ENCODE results near the gene SLC7A6OS. TPM values are rescaled to one million over a fixed set of nuclear protein-coding genes. Genes with fewer than 3 reads are reported as not detected.

SLC7A6OS gene
- polyA plus RNA-seq, 1 experiment, result 10.9 TPM

DNA sequence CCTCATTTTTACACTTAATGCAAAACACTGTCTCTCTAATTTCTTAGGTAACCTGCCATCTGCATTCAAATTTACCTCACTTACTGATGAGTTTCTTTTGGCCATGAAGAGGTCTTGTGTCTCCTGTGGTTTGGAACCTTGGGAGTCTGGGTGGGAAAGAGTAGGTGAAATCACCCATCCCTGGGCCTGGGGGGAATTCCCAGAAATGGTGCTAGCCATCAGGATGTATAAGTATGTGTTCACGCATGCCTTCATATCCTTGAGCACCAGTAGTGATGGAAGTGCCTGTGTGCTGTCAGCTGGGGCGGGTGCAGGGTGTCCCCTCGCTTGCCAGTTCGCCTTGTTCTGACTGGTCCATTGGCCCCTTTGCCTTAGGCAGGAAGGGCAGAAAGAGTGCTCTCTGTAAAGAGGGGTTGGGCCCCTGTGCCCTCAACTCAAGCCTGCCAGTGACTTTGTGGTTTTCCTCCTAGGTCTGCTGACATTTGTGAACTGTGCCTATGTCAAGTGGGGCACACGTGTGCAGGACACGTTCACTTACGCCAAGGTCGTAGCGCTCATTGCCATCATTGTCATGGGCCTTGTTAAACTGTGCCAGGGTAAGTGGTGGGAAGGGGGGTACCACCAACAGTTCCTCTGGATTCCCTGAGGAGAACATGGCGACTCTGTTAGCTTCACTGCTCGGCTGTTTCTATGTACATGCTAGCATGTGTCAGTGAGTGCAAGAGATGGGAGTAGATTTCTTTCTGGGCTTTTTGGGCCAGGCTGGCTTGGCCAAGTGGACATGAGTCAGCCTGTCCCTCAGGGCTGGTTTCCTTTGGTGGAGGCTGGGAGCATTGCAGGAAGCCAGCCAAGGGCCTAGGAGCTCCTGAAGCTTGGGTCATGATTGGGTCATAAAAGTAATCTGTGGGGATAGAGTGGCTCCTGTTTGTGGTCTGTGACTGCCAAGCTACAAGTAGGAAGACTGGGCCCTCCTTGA, 23.2 kb downstream of the SLC7A6OS start:
- TF ChIP-seq, protein P1, sequence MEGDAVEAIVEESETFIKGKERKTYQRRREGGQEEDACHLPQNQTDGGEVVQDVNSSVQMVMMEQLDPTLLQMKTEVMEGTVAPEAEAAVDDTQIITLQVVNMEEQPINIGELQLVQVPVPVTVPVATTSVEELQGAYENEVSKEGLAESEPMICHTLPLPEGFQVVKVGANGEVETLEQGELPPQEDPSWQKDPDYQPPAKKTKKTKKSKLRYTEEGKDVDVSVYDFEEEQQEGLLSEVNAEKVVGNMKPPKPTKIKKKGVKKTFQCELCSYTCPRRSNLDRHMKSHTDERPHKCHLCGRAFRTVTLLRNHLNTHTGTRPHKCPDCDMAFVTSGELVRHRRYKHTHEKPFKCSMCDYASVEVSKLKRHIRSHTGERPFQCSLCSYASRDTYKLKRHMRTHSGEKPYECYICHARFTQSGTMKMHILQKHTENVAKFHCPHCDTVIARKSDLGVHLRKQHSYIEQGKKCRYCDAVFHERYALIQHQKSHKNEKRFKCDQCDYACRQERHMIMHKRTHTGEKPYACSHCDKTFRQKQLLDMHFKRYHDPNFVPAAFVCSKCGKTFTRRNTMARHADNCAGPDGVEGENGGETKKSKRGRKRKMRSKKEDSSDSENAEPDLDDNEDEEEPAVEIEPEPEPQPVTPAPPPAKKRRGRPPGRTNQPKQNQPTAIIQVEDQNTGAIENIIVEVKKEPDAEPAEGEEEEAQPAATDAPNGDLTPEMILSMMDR (IDR thresholded peaks at IDR 0.05; ENCODE audit: low read depth, low read length), result no peak
- Histone ChIP-seq H3K27ac (ENCODE audit: low read depth, low read length) (no peak overlapping the region), H3K9me3 (ENCODE audit: control insufficient read depth, insufficient read depth, low read length) (no peaks in the 10 kb centered on the region), H3K4me3 (ENCODE audit: low read depth, low read length) (no peak overlapping the region), H3K27me3 (ENCODE audit: control insufficient read depth, insufficient read depth, low read length) (no peaks in the 10 kb centered on the region)
- ChIA-PET CTCF (interaction anchor here (0.9 to 1.5 kb wide), 2 partner anchors 23 to 41 kb away, joined by 3 to 4 read pairs; partner anchors contain the start of gene SLC7A6), POLR2A (interaction anchor here (0.6 to 1.4 kb wide), 3 partner anchors 13 to 23 kb away, joined by 3 to 5 read pairs (median 5); partner anchors contain the start of gene SLC7A6)
- DNase-seq (ENCODE audit: low read depth, low spot score), result no peak

DNA sequence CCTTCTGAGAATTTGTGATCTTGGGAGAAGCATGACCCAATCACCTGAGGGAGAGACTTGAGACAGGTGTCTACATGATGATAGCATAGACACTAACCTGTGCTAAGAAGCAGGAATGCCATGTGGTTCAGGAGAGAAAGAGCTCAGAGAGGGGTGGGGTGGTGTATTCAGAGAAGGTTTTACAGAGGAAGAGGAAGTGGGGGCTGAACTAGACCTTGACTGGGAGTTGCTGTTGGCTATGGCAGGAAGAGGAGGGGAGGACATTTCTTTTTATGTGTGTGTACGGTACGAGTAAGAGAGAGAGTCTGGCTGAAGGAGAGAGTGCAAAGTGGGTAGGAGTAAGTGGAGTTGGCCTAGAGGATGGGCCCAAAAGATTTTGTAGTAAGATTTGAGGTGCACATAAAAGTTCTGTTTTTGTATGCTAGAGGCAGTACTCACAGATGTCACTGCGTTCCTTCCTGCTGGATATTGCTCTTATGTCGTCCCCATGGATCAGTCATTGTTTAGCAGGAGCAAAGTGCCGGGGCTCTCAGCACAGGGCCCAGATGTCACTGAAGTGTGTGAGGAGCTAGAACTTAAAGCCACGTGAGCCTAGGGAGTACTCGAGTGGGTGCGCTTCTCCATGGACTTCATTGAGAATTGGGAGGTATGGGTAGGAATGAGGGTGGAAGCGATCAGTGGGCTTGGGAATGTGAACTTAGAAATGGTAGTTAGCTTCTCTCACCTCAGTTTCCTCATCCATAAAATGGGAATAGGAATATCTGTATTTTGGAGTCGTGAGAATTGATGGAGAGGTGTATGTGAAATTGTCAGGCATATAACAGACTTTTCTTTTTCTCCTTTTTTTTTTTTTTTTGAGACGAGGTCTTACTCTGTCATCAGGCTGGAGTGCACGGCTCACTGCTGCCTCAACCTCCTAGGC, 24.3 kb downstream of the SLC7A6OS start:
- DNase-seq (ENCODE audit: low read depth, low spot score), result no peak
- POLR2A ChIA-PET, result interaction anchor here (0.6 to 1.0 kb wide), 3 partner anchors 10 to 64 kb away, joined by 3 to 10 read pairs (median 3); partner anchors contain the start of gene SLC7A6
- CTCF ChIA-PET, result interaction anchor here (0.7 to 2.1 kb wide), 3 partner anchors 22 to 109 kb away, joined by 3 to 8 read pairs (median 5); partner anchors contain the start of gene SLC7A6
- Histone ChIP-seq H3K27ac (ENCODE audit: low read depth, low read length) (no peak overlapping the region), H3K27me3 (ENCODE audit: control insufficient read depth, insufficient read depth, low read length) (no peaks in the 10 kb centered on the region), H3K9me3 (ENCODE audit: control insufficient read depth, insufficient read depth, low read length) (no peaks in the 10 kb centered on the region), H3K4me3 (ENCODE audit: low read depth, low read length) (no peak overlapping the region)
- TF ChIP-seq, protein P1 (IDR thresholded peaks at IDR 0.05; ENCODE audit: low read depth, low read length), result no peak

DNA sequence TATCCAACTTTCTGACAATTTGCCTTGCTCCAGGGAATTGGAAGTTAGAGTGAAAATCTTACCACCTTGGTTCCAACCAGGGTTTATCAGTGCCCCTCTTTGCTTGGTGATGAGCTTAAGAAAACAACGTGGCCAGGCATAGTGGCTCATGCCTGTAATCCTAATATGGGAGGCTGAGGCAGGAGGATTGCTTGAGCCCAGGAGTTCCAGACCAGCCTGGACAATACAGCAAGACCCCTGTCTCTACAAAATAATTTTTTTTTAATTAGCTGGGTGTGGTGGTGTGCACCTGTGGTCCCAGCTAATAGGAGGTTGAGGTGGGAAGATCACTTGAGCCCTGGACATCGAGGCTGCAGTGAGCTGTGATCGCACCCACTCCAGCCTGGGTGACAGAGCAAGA, 25.1 kb downstream of the SLC7A6OS start:
- Histone ChIP-seq H3K4me3 (ENCODE audit: low read depth, low read length) (no peak overlapping the region), H3K27me3 (ENCODE audit: control insufficient read depth, insufficient read depth, low read length) (no peaks in the 10 kb centered on the region), H3K9me3 (ENCODE audit: control insufficient read depth, insufficient read depth, low read length) (no peaks in the 10 kb centered on the region), H3K27ac (ENCODE audit: low read depth, low read length) (no peak overlapping the region)
- POLR2A ChIA-PET, result interaction anchor here (0.7 to 1.0 kb wide), 2 partner anchors 11 to 63 kb away, joined by 3 to 10 read pairs; no protein-coding TSS in a partner anchor
- DNase-seq (ENCODE audit: low read depth, low spot score), result no peak
- TF ChIP-seq, protein P1 (IDR thresholded peaks at IDR 0.05; ENCODE audit: low read depth, low read length), result no peak
- CTCF ChIA-PET, result interaction anchor here (0.7 to 2.1 kb wide), 4 partner anchors 22 to 109 kb away, joined by 3 to 8 read pairs (median 4); partner anchors contain the start of gene SLC7A6

DNA sequence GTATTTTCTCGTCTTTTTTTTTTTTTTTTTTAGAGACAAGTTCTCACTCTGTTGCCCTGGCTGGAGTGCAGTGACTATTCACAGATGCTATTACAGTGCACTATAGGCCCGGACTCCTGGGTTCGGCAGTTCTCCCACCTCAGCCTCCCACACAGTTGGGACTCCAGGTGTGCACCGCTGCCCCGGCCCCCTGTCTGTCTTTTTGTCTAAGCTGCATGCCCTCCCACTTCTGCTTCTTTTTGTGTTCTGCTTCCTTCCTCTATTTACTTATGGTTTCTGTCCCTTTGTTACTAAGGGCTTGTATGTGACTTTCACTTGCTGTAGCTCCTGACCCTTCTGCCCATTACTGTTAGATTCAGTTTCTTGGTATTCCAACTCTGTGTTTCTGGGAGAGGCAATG, 25.9 kb downstream of the SLC7A6OS start:
- TF ChIP-seq, protein P1 (IDR thresholded peaks at IDR 0.05; ENCODE audit: low read depth, low read length), result no peak
- H3K27me3 ChIP-seq (ENCODE audit: control insufficient read depth, insufficient read depth, low read length), result no peaks in the 10 kb centered on the region
- CTCF ChIA-PET, result interaction anchor here (0.9 to 2.1 kb wide), 2 partner anchors 21 to 23 kb away, joined by 4 to 8 read pairs; partner anchors contain the start of gene SLC7A6
- no peaks in the 10 kb centered on the region for H3K9me3 ChIP-seq (ENCODE audit: control insufficient read depth, insufficient read depth, low read length)
- no peak overlapping the region for H3K4me3 ChIP-seq (ENCODE audit: low read depth, low read length)
- POLR2A ChIA-PET, result no interaction called here
- no peak for DNase-seq (ENCODE audit: low read depth, low spot score)
- no peak overlapping the region for H3K27ac ChIP-seq (ENCODE audit: low read depth, low read length)

All from AG04450 (cell line).